Chondrocyte (in vitro differentiated cells): ENCODE data around the gene MATK. TPM values are rescaled to one million over a fixed set of nuclear protein-coding genes. Genes with fewer than 3 reads are reported as not detected.

ENCODE experiments used
- DNase-seq: peaks from one replicate; pipeline ENCODE4 v3.0.0; 2021; ENCODE audit warnings: mixed read lengths, low spot score
- H3K27ac Mint-ChIP-seq: one replicate; pipeline ENCODE4 v1.8.0; 2021; ENCODE audit warnings: mild to moderate bottlenecking, moderate library complexity, mixed read lengths; ENCODE audit not compliant: unreplicated experiment
- H3K27me3 Mint-ChIP-seq: 2 replicates; pipeline ENCODE4 v1.8.0; 2021; ENCODE audit warnings: low read depth, mixed read lengths
- H3K36me3 Mint-ChIP-seq: 2 replicates; pipeline ENCODE4 v1.8.0; 2021; ENCODE audit warnings: low read depth, mixed read lengths
- H3K4me1 Mint-ChIP-seq: 2 replicates; pipeline ENCODE4 v1.8.0; 2021; ENCODE audit warnings: low read depth, mild to moderate bottlenecking, mixed read lengths
- H3K4me3 Mint-ChIP-seq: one replicate; pipeline ENCODE4 v1.8.0; 2021; ENCODE audit warnings: mild to moderate bottlenecking, moderate library complexity, mixed read lengths; ENCODE audit not compliant: unreplicated experiment
- H3K9me3 Mint-ChIP-seq: 2 replicates; pipeline ENCODE4 v1.8.0; 2021; ENCODE audit warnings: low read depth, mixed read lengths
- CTCF ChIP-seq: fragments of 200-600 bp; sonication (generic); IDR thresholded peaks from 2 replicates; pipeline ENCODE4 v1.5.0; 2021; ENCODE audit warnings: antibody characterized with exemption, mild to moderate bottlenecking, moderate library complexity
- total RNA-seq: library from RNA; stranded (reverse); gene quantifications from 3 replicates; pipeline ENCODE4 v1.2.1, GENCODE V29; 2021

Gene MATK
- total RNA-seq, 1 donor from 2014 or later = not detected

- H3K4me3 Mint-ChIP-seq = no peak overlapping the region
- peaks cover 8% of the 10 kb centered on the region for H3K36me3 Mint-ChIP-seq
- TF ChIP-seq CTCF = no peak
- H3K27ac Mint-ChIP-seq = no peak overlapping the region
- DNase-seq = no peak
- no peaks in the 10 kb centered on the region for H3K4me1 Mint-ChIP-seq
- H3K9me3 Mint-ChIP-seq = peaks cover 11% of the 10 kb centered on the region
- H3K27me3 Mint-ChIP-seq = peaks cover 31% of the 10 kb centered on the region
Measured at GRCh38 chr19:3788996-3789778, 3.0 kb upstream of the MATK start.

GRCh38 chr19:3785451-3785937 is 687 bp downstream of the MATK start:
- H3K9me3 Mint-ChIP-seq = peaks cover 18% of the 10 kb centered on the region
- H3K36me3 Mint-ChIP-seq = peaks cover 10% of the 10 kb centered on the region
- TF ChIP-seq CTCF = no peak
- peaks cover 22% of the 10 kb centered on the region for H3K27me3 Mint-ChIP-seq
- no peaks in the 10 kb centered on the region for H3K4me1 Mint-ChIP-seq
- no peak overlapping the region for H3K27ac Mint-ChIP-seq
- H3K4me3 Mint-ChIP-seq = peak overlapping the region; percentile 31
- DNase-seq = no peak

- Mint-ChIP-seq H3K4me3 (peak overlapping the region; percentile 31), H3K27ac (no peak overlapping the region), H3K9me3 (peaks cover 17% of the 10 kb centered on the region), H3K27me3 (peaks cover 17% of the 10 kb centered on the region), H3K36me3 (peaks cover 9% of the 10 kb centered on the region), H3K4me1 (no peaks in the 10 kb centered on the region)
- no peak for TF ChIP-seq CTCF
- no peak for DNase-seq
Measured at GRCh38 chr19:3784607-3785450, 1.4 kb downstream of the MATK start.

- peaks cover 9% of the 10 kb centered on the region for H3K36me3 Mint-ChIP-seq
- TF ChIP-seq CTCF = peak; percentile 45
- peaks cover 17% of the 10 kb centered on the region for H3K9me3 Mint-ChIP-seq
- H3K27me3 Mint-ChIP-seq = peaks cover 12% of the 10 kb centered on the region
- DNase-seq = no peak
- no peak overlapping the region for H3K27ac Mint-ChIP-seq
- H3K4me1 Mint-ChIP-seq = no peaks in the 10 kb centered on the region
- H3K4me3 Mint-ChIP-seq = no peak overlapping the region
Measured at GRCh38 chr19:3783660-3784584, 2.3 kb downstream of the MATK start.
